OCI-M2 (cell line): ENCODE data around the gene PFN1.
A peak's percentile ranks its signal among the peaks of the same experiment; 100 is the strongest.

ENCODE experiments used
- DNase-seq: peaks from one replicate; lab custom pipeline; 2025; ENCODE audit not compliant: unreplicated experiment; lab: John Stamatoyannopoulos, UW

The PFN1 gene

GRCh38 chr17:4948166-4948930 is at the start of gene PFN1:
Gene PFN1, minus strand, starts transcription at chr17:4948530. Its CDS starts 136 bp downstream, at chr17:4948394.
- no peak for DNase-seq

DNA sequence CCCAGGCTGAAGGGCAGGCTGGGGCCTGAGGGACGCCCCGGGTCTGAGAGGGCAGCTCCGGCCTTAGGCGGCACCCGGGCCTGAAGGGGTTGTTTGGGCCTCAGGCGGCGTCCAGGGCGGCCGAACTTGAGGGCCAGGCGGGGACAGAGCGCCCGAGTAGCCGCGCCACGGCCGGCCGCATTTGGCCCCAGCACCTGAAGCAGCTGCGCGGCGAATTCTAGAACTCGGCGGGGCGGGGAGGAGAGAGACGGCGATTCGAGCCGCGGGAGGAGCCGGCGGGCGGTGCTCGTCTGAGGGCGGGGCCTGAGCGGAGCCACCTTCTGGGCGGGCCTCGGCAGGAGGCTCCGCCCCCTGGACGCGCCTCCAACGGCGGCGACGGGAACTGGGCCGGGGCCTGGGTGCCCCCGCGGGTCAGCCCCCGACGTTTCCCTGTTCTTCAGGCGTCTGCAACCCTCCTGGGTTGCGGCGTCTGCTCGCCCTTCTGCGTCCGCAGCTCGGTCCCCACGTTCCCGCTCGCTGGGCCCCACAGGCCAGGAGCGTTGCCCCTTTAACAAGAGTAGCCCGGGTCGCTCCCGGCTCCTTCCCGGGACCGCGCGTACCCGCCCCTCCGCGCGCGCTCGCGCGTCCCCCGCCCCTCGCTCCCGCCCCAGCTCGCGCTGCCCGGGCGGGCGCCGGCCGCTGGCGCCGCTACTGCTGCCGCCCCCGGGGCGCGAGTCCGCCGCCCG is 49.1 kb upstream of the PFN1 start, which contains the start of the genes INCA1 and KIF1C:
INCA1 (minus strand) TSS at position 221 of the 725 bp plus-strand sequence. CDS start 3,085 bp downstream, outside the sequence.
KIF1C (plus strand) TSS at position 649 of the 725 bp plus-strand sequence. CDS start 2,297 bp downstream, outside the sequence.
- peak; percentile 36 for DNase-seq

GRCh38 chr17:4994081-4994595 is 45.8 kb upstream of the PFN1 start:
- no peak for DNase-seq

DNA sequence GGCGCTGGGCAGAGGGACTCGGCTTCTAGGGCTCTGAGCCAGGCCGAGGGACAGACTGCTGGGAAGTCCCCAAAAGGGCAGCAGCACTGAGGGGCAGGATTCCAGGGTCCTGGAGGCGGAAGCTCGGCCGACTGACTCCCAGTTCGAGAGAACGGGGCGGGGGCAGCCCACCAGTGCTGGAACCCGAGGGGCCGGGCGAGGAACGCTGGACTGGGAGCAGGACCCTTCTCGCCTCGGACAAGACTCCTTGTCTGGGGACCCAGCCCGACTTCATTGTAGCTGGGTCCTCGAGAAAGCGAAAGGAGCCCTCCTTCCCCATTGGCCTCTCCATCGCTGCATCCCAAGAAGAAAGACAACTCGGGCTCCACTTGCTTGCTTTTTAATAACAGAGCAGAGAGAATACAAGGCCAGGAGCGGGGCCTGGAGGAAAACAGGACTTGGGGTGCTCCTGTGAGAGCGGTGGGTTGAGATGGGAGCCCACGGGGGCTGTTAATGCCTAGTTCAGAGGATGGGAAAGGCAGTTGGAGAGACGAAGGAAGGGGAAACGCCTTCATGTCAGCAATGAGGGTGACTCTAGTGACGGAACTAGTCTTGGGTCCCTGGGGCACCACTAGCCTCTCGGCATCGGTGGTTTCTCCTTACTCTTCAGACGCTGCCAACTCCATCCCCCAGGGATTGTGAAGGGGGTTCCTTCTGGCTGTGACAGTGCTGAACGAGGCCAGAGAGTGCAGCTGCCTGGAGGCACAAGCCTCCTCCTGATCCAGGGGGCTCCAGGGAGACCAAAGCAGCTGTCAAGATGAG is 39.6 kb upstream of the PFN1 start:
- DNase-seq: no peak

DNA sequence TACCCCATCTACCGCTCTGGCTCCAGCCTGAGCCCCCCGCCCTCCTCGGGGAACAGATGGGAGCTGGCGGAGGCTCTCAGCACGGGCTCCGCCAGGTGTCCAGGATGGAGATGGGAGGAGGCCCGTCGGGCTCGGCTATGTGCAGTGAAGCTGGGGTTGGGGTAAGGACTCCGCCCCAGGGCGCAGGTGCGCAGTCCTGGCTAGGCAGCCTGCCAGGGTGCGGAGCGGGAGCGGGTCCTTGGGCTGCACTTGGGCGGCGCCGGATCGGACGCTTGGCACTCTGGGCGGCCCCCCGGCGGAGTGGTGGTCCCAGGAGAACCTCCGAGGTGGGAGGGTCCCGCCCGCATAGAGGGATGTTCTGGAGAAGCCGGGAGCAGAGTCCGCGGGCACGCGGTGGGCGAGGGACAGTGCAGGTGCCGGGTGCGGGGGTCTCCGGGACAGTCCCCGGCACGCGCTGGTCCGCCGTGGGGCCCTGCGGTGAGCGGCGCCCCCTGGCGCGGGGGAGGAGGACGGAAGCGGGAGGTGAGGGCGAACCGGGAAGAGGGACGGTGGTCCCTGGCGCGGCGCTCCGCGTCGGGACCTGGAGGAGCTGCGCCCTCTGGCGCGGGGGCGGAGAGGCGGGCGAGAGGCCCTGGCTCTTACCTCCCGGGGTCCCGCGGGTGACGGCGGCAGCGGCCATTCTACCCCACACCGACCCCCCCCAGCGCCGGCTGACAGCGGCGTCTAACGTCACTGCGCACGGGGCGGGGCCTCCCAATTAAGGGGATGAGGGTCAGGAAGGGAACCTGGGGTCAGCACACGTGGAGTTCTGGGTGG is 38.8 kb upstream of the PFN1 start, which contains the start of gene CAMTA2:
CAMTA2 (minus strand) TSS at position 725 of the 816 bp plus-strand sequence. CDS start 1,453 bp downstream, outside the sequence.
- peak; percentile 36 for DNase-seq

DNA sequence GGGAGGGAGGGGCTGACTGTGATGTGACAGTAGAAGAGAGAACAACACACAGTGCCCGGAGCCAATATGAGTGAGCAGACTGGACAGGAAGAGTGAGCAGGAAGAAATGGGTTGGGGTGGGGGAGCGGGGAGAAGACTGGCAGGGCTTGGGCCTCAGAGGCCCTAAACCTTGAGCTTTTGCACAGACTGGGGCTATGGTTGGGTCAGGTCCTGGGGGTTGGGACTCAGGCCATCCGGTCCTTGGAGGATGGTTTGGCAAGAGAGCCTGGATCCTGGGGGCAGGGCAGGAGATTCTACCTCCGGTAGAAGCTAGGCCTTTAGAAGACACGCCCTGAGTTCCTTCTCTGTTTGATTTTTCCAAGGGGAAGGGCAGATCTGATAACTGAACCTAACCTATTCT is 38.1 kb upstream of the PFN1 start:
- no peak for DNase-seq

GRCh38 chr17:4982305-4982704 is 34.0 kb upstream of the PFN1 start:
- no peak for DNase-seq

DNA sequence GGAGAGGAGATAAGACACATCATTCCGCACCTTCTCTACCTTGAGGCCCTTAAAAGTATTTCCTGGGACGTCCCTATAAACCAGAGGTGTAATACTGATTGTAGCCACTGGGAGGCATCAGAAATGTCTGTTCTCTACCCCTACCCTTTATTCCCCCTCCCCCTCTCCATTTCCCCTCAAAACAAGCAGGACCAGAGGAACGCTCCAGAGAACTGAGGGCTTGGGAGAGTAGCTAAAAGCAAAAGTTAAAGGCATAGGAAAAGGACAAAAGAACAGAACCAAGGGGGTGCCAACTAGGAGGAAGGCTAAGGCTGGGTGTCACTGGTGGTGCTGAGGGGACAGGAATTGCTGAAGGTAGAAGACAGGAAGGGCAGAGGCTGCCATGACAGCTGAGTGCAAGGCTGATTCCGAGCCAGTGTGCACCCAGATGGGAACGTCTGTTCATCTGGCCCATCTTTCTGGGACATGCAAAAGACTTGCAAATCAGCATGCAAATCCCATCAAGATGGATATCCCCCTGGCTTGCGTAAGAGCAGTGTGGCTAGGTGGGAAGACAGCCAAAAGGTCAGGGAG is 32.4 kb upstream of the PFN1 start:
- peak; percentile 27 for DNase-seq

DNA sequence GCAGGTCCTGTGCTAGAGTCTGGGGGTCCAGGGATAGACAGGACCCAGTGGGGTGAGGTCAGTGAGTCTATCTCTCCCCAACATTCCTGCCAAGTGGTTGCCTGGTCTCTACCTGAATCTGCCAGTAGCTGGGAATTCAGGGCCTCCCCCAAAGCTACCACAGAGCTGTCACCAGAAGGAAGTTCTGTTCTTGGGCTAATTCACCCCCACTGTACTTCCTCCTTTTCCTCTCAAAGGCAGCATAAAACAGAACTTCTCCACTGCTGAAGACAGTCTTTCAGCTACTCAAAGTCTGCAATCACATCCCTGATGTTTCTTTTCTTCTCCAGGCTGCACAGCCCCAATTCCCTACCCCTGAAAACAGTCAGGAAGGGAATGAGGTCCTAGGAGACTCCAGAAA is 30.4 kb upstream of the PFN1 start:
- no peak for DNase-seq

GRCh38 chr17:4974115-4974670 is 25.9 kb upstream of the PFN1 start:
- DNase-seq: no peak

DNA sequence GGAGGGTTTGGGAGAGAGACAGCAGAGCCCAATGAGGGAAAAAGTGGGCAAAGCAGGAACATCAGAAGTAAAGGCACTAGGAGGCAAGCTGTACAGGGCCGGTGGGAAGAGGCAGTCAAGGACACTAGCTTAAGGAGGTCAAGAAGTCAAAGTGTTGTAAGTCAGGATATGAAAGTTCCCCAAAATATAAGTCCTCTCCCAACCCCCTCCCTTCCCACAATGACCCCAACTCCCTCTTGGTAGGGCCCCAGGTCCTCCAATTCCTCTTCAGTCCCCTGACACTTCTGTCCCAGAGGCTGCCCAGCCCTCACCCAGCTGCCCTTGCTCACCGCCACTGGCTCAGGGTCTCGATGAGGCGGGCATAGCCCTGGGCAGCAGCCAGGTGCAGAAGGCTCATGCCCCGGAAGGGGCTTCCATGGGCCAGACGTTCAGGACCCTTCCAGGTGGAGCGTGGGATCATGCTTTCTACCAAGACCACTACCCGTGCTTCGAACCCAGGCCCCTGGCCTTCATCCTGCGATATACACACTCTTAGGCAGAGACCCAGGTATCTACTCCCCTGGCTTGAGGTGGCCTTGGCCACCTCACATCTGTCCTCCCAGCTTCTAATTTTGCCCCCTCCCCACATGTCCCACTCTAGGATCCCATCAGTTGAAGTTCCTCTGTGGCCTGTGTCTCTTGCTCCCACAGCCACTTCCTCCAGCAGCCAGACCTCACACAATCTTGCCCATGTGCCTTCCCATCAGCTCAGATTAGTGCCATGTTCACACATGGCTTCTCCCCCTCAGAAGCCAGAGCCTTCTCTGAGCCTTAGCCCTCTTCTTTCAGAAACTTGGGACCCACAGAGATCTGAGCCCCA is 25.2 kb upstream of the PFN1 start:
- DNase-seq: no peak

DNA sequence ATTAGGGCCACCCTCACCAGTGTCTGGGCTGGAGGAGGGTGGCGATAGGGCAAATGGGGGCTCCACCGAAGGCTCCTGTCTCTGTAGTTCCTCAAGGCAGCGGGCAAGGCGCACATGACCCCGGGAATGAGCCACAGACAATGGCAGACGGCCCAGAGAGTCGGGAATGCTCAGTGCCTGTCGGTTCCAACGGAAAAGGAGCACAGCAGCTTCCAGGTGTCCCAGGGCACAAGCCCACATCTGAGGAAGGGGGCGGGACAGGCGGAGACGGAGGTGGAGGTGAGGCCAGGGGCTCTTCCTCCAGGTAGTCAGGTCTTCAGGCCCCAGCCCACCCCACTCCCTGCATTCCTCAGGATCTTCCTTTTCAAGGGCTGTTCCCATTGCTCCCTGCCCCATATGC is 24.4 kb upstream of the PFN1 start:
- no peak for DNase-seq

- DNase-seq: no peak
Measured at GRCh38 chr17:4972322-4972721, 24.0 kb upstream of the PFN1 start.

- DNase-seq: no peak
Measured at GRCh38 chr17:4971826-4972225, 23.5 kb upstream of the PFN1 start.

DNA sequence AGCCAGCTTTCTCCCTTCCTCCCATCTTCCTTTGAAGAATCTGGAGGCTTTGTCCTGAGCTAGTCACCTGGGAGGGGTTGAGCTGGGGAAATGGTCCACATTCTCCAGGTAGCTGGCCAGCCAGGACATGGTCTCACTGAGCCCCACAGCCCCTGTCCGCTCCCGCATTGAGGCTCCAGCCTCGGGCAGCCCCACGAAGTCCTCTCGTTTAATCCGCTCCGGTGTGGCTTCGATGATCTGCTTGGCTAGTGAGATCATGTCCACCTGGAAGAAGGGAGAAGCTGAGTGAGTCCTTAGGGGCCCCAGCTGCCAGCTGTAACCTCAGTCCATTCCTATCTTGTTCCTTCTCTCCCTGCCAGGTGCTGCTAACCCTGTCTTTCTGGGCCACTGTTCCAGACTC is 21.9 kb upstream of the PFN1 start:
- DNase-seq: no peak

GRCh38 chr17:4969551-4970173 is 21.3 kb upstream of the PFN1 start:
- no peak for DNase-seq

GRCh38 chr17:4969047-4969550 is 20.8 kb upstream of the PFN1 start:
- DNase-seq: no peak

GRCh38 chr17:4968486-4969046 is 20.2 kb upstream of the PFN1 start:
- DNase-seq: no peak
